ENCODE data around the gene DCXR. TPM values are rescaled to one million over a fixed set of nuclear protein-coding genes. Genes with fewer than 3 reads are reported as not detected.

DCXR gene
- total and polyA plus RNA-seq, 2 of the 13 experiments (the other 11 are each of a cell fraction or from before 2014, with no cell fraction given), result 287 to 311 TPM

DNA sequence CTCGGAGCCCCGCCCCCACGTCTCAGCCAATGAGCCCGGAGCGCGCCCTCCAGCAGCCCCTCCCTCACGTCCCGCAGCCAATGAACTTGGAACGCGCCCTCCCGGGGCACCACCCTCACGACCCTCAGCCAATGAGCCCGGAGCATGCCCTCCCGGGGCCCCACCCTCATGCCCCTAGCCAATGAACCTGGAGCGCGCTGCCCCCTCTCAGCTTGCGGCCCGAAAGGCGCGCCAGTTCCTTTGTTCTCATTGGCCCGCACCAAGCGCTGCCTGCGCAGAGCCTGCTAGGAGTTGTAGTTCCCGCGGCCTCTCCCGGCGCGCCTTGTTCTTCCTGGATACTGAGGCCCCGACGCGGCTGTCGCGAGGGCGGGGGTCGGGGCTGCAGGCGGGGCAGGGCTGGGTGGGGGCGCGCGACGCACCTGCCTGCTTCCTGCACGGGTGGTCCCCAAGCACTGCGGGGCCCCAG lies 14.5 kb downstream of the DCXR start, which contains the start of gene LRRC45:
LRRC45 (plus strand) TSS at position 325 of the 466 bp plus-strand sequence. CDS start 339 bp downstream, outside the sequence.
- no peaks in the 10 kb centered on the region for H3K9me3 ChIP-seq (ENCODE audit: low read length)
- in situ Hi-C loops (cut with HindIII; ENCODE audit: extremely low pct_ligation_motif_present, low pct_unique_long_range_greater_than_20kb) (loop anchor here (5.0 kb wide), 1 partner anchor 66 kb away; no protein-coding TSS in a partner anchor), intact Hi-C loops (cut with micrococcal nuclease; ENCODE audit: unreplicated experiment) (loop anchor here (1.0 to 5.0 kb wide), 3 partner anchors 14 to 156 kb away; partner anchors contain the start of gene DCXR)
- H3K27ac ChIP-seq (ENCODE audit: extremely low read length, insufficient read depth, low read length), result peak within 1 kb of the TSS; percentile 78
- ChIA-PET CTCF (ENCODE audit: low intra/inter-chr PET ratio, low total read pairs) (interaction anchor here (1.0 to 6.8 kb wide), 2 partner anchors 22 to 63 kb away, joined by 3 to 181 read pairs; partner anchors contain the start of gene NOTUM), POLR2A (interaction anchor here (0.6 to 14.1 kb wide), 38 partner anchors 8 to 320 kb away, joined by 3 to 470 read pairs (median 6); partner anchors contain the start of genes ARHGDIA, DCXR, FASN and MAFG)
- H3K36me3 ChIP-seq (replicated peaks in 1 of 2; ENCODE audit: control insufficient read depth in 1 of 2, insufficient read depth in 2 of 2, low read length in 2 of 2), result peaks cover 0 to under 1% of the 10 kb centered on the region in 2 experiments; a peak in 1 of 5 replicates
- ATAC-seq (peak; percentile 76), DNase-seq (ENCODE audit: low spot score) (peak; percentile 99), FAIRE-seq (peak; percentile 99)
- H3K4me2 ChIP-seq (ENCODE audit: low read depth, low read length), result peak within 1 kb of the TSS; percentile 95
- 1% methylated on average over 19 of the region's 42 CpGs for WGBS (ENCODE audit: low lambda C conversion rate)
- H3K79me2 ChIP-seq (ENCODE audit: insufficient read depth, low read length), result peaks cover 41% of the 10 kb centered on the region
- H3K9ac ChIP-seq (ENCODE audit: insufficient read depth, low read depth, low read length), result peak within 1 kb of the TSS; percentile 95
- H3K4me1 ChIP-seq (ENCODE audit: insufficient read depth, low read length), result peaks cover 68% of the 10 kb centered on the region
- BruUV-seq (replicated peaks), result no TSS peak
- H4K20me1 ChIP-seq (ENCODE audit: insufficient read depth, low read length), result no peaks in the 10 kb centered on the region; the same call in 1 of the 2 replicates
- no peak within 1 kb of the TSS for H2AFZ ChIP-seq (ENCODE audit: low read length)
- H3K27me3 ChIP-seq (ENCODE audit: control insufficient read depth in 1 of 2, insufficient read depth in 2 of 2, low read length in 2 of 2), result no peaks in the 10 kb centered on the region; a peak in 1 of 5 replicates
- H3K4me3 ChIP-seq (replicated peaks in 1 of 3; ENCODE audit: insufficient read depth in 1 of 3, low read depth in 2 of 3, low read length in 3 of 3), result peak within 1 kb of the TSS; percentile 80 to 90 (median 90)
- TF ChIP-seq, protein P1, sequence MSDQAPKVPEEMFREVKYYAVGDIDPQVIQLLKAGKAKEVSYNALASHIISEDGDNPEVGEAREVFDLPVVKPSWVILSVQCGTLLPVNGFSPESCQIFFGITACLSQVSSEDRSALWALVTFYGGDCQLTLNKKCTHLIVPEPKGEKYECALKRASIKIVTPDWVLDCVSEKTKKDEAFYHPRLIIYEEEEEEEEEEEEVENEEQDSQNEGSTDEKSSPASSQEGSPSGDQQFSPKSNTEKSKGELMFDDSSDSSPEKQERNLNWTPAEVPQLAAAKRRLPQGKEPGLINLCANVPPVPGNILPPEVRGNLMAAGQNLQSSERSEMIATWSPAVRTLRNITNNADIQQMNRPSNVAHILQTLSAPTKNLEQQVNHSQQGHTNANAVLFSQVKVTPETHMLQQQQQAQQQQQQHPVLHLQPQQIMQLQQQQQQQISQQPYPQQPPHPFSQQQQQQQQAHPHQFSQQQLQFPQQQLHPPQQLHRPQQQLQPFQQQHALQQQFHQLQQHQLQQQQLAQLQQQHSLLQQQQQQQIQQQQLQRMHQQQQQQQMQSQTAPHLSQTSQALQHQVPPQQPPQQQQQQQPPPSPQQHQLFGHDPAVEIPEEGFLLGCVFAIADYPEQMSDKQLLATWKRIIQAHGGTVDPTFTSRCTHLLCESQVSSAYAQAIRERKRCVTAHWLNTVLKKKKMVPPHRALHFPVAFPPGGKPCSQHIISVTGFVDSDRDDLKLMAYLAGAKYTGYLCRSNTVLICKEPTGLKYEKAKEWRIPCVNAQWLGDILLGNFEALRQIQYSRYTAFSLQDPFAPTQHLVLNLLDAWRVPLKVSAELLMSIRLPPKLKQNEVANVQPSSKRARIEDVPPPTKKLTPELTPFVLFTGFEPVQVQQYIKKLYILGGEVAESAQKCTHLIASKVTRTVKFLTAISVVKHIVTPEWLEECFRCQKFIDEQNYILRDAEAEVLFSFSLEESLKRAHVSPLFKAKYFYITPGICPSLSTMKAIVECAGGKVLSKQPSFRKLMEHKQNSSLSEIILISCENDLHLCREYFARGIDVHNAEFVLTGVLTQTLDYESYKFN (CRISPR knock-in tag; conservative IDR thresholded peaks at IDR 0.05), result 0 out of 2 replicates have a peak, but pooled peaks have one; percentile 3
- TF ChIP-seq FOXA1 (IDR thresholded peaks at IDR 0.05), result no peak
- TF ChIP-seq FOXA1 (CRISPR knock-in tag; IDR thresholded peaks at IDR 0.05), result no peak
- no peak for TF ChIP-seq MTERF4 (CRISPR knock-in tag; IDR thresholded peaks at IDR 0.05)
- TF ChIP-seq, protein P2, sequence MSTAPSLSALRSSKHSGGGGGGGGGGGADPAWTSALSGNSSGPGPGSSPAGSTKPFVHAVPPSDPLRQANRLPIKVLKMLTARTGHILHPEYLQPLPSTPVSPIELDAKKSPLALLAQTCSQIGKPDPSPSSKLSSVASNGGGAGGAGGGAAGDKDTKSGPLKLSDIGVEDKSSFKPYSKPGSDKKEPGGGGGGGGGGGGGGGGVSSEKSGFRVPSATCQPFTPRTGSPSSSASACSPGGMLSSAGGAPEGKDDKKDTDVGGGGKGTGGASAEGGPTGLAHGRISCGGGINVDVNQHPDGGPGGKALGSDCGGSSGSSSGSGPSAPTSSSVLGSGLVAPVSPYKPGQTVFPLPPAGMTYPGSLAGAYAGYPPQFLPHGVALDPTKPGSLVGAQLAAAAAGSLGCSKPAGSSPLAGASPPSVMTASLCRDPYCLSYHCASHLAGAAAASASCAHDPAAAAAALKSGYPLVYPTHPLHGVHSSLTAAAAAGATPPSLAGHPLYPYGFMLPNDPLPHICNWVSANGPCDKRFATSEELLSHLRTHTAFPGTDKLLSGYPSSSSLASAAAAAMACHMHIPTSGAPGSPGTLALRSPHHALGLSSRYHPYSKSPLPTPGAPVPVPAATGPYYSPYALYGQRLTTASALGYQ (CRISPR knock-in tag; IDR thresholded peaks at IDR 0.05), result 0 out of 2 replicates have a peak, but pooled peaks have one; percentile 12
- TF ChIP-seq, protein P3, sequence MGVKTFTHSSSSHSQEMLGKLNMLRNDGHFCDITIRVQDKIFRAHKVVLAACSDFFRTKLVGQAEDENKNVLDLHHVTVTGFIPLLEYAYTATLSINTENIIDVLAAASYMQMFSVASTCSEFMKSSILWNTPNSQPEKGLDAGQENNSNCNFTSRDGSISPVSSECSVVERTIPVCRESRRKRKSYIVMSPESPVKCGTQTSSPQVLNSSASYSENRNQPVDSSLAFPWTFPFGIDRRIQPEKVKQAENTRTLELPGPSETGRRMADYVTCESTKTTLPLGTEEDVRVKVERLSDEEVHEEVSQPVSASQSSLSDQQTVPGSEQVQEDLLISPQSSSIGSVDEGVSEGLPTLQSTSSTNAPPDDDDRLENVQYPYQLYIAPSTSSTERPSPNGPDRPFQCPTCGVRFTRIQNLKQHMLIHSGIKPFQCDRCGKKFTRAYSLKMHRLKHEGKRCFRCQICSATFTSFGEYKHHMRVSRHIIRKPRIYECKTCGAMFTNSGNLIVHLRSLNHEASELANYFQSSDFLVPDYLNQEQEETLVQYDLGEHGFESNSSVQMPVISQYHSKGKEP (CRISPR knock-in tag; IDR thresholded peaks at IDR 0.05), result 0 out of 2 replicates have a peak, but pooled peaks have one; percentile 14
- TF ChIP-seq, protein P4, sequence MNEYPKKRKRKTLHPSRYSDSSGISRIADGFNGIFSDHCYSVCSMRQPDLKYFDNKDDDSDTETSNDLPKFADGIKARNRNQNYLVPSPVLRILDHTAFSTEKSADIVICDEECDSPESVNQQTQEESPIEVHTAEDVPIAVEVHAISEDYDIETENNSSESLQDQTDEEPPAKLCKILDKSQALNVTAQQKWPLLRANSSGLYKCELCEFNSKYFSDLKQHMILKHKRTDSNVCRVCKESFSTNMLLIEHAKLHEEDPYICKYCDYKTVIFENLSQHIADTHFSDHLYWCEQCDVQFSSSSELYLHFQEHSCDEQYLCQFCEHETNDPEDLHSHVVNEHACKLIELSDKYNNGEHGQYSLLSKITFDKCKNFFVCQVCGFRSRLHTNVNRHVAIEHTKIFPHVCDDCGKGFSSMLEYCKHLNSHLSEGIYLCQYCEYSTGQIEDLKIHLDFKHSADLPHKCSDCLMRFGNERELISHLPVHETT (CRISPR knock-in tag; conservative IDR thresholded peaks at IDR 0.05), result no peak
- TF ChIP-seq, protein P5, sequence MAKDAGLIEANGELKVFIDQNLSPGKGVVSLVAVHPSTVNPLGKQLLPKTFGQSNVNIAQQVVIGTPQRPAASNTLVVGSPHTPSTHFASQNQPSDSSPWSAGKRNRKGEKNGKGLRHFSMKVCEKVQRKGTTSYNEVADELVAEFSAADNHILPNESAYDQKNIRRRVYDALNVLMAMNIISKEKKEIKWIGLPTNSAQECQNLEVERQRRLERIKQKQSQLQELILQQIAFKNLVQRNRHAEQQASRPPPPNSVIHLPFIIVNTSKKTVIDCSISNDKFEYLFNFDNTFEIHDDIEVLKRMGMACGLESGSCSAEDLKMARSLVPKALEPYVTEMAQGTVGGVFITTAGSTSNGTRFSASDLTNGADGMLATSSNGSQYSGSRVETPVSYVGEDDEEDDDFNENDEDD (CRISPR knock-in tag; IDR thresholded peaks at IDR 0.05; ENCODE audit: borderline replicate concordance), result peak; percentile 96
- TF ChIP-seq POLR2G (IDR thresholded peaks at IDR 0.05; ENCODE audit: low read depth, low read length), result peak; percentile 38; the same call in 1 of the 2 replicates
- peak; percentile 73 for TF ChIP-seq RFX5 (IDR thresholded peaks at IDR 0.05; ENCODE audit: low read depth, low read length)
